GM12874 (cell line): ENCODE data around the gene PLGRKT.

Experiments used
- CTCF ChIP-seq: IDR thresholded peaks from 2 replicates; pipeline ENCODE4 v1.5.1; 2011; ENCODE audit warnings: low read depth, mild to moderate bottlenecking, control low read depth, low read length, moderate library complexity; ENCODE audit not compliant: insufficient read depth

The PLGRKT gene

GRCh38 chr9:5422276-5422675, 15.4 kb downstream of the PLGRKT start:
- TF ChIP-seq CTCF: no peak

- TF ChIP-seq CTCF: no peak
These were observed 16.6 kb downstream of the PLGRKT start for GRCh38 chr9:5421163-5421562.

GRCh38 chr9:5419987-5420386, 17.7 kb downstream of the PLGRKT start:
- TF ChIP-seq CTCF: no peak

- no peak for TF ChIP-seq CTCF
These were observed 19.2 kb downstream of the PLGRKT start for GRCh38 chr9:5418481-5418880.

- TF ChIP-seq CTCF: no peak
These were observed 20.8 kb downstream of the PLGRKT start for GRCh38 chr9:5416953-5417352.

GRCh38 chr9:5408596-5408995, 29.1 kb downstream of the PLGRKT start:
- no peak for TF ChIP-seq CTCF

GRCh38 chr9:5402217-5402616, 35.5 kb downstream of the PLGRKT start:
- TF ChIP-seq CTCF: no peak

GRCh38 chr9:5395428-5395827, 42.3 kb downstream of the PLGRKT start:
- no peak for TF ChIP-seq CTCF
